AG04449 (cell line): Measurements from ENCODE around the gene ABO.

Experiments used
- CTCF ChIA-PET: fragments of 350-600 bp; formaldehyde crosslinking; extraction: SDS; loops from one replicate; lab custom pipeline; 2021; ENCODE audit warnings: antibody characterized with exemption; lab: Yijun Ruan, JAX
- POLR2A ChIA-PET: fragments of 400-600, 350-600 bp; formaldehyde crosslinking; extraction: SDS; loops from one replicate; lab custom pipeline; 2020; ENCODE audit warnings: antibody characterized with exemption, inconsistent platforms; lab: Yijun Ruan, JAX
- DNase-seq: peaks from one replicate; pipeline ENCODE4 v3.0.0-alpha.2; 2010; ENCODE audit warnings: low read depth, low spot score
- H3K4me3 ChIP-seq: 2 replicates; pipeline ENCODE4 v1.5.1; 2011; ENCODE audit warnings: low read depth, mild to moderate bottlenecking, control low read depth, low read length
- CTCF ChIP-seq: IDR thresholded peaks from one replicate; pipeline ENCODE4 v1.5.1; 2011; ENCODE audit warnings: mild to moderate bottlenecking, moderate library complexity, low read length, control low read depth, inconsistent platforms; ENCODE audit not compliant: insufficient read depth; ENCODE audit errors: missing control alignments

Gene ABO

GRCh38 chr9:133263557-133263956 lies 11.4 kb downstream of the ABO start:
- no peak for TF ChIP-seq CTCF
- ChIA-PET POLR2A (no interaction called here), CTCF (no interaction called here)
- no peak for DNase-seq
- H3K4me3 ChIP-seq = no peak overlapping the region

- TF ChIP-seq CTCF = no peak
- no peak for DNase-seq
- H3K4me3 ChIP-seq = no peak overlapping the region
- POLR2A ChIA-PET = no interaction called here
- CTCF ChIA-PET = no interaction called here
Observed at GRCh38 chr9:133262226-133262625, 12.8 kb downstream of the ABO start.

GRCh38 chr9:133261753-133262120 lies 13.3 kb downstream of the ABO start:
- no peak overlapping the region for H3K4me3 ChIP-seq
- DNase-seq = no peak
- ChIA-PET CTCF (no interaction called here), POLR2A (no interaction called here)
- no peak for TF ChIP-seq CTCF

- no peak for TF ChIP-seq CTCF
- no peak overlapping the region for H3K4me3 ChIP-seq
- ChIA-PET CTCF (no interaction called here), POLR2A (no interaction called here)
- DNase-seq = no peak
Observed at GRCh38 chr9:133261103-133261752, 13.8 kb downstream of the ABO start.

- no peak overlapping the region for H3K4me3 ChIP-seq
- ChIA-PET CTCF (no interaction called here), POLR2A (no interaction called here)
- no peak for DNase-seq
- no peak for TF ChIP-seq CTCF
Observed at GRCh38 chr9:133260334-133261102, 14.5 kb downstream of the ABO start.
